Cardiac atrium fibroblast (primary cell): Measurements from ENCODE around the gene MYOF. TPM values are rescaled to one million over a fixed set of nuclear protein-coding genes. Genes with fewer than 3 reads are reported as not detected.

Experiments used
- total RNA-seq: library from RNA; depleted of rRNA; stranded (reverse); fragments of >200 nt; gene quantifications from 2 replicates; pipeline ENCODE4 v1.2.3, GENCODE V29; 2015

Gene MYOF
- total RNA-seq = 117 and 125 TPM in 2 replicates

DNA sequence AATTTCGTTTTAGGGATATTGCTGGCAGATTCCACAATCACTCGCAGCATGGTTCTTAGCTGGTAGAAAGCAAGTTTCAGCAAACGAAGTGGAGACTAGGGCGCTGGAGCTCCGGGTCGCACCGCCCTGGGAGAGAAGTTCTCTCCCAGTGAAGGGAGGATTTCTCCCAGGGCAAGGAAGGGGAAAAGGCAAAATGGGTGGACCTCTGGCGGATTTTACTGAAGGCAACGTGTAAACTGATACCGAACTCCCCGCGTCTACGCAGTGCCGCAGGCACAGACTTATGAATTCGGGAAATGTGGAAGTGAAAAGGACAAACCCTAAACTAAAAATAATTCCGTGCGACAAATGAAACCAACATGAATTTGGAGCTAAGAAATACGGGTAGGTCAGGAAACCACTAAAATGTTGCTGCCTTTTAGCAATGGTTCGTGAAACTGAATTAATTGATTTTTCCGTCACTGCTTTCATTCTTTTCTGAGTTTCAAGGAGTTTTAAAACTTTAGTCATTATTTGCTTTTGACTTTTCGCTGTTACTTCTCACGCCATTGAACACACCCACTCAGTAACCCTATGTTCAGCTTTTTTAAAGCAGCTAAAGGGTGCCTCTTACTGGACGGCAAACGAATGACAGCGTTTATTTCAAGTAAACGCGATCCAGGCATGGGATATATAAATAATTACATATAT, at the start of gene MYOF:
TSS of gene MYOF (minus strand) at position 190 of the 690 bp plus-strand sequence. CDS start at position 50, 140 bp downstream.

DNA sequence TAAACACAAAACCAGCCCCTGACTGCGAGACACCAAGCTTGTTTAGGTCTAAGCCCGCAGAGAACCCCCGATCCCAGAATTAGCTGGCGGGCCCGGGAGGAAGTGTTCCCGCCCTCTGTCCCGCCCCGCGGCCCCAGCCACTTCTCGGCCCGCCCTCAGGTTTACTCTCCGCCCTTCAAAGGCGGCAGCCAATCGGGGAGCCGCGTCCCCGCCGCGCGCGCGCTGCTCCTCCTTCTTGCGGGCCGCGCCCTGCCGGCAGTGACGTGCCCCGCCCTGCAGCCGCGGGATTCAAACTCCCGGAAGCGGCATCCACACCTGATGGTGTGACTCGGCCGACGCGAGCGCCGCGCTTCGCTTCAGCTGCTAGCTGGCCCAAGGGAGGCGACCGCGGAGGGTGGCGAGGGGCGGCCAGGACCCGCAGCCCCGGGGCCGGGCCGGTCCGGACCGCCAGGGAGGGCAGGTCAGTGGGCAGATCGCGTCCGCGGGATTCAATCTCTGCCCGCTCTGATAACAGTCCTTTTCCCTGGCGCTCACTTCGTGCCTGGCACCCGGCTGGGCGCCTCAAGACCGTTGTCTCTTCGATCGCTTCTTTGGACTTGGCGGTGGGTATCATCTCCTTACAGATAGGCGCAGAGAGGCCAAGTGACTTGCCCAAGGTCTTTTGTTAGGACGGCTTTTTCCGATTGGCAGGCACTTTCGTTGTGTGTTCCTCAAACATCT, 14.3 kb upstream of the MYOF start, which contains the start of gene CEP55:
TSS of gene CEP55 (plus strand) at position 291 of the 720 bp plus-strand sequence. CDS start 3,440 bp downstream, outside the sequence.

Other genes with a start within 250 kb of the MYOF start
- 9.0 and 9.6 TPM in 2 replicates for gene CEP55, start 14.3 kb upstream of the MYOF start, total RNA-seq
- not detected in 2 replicates for gene FFAR4, start 84.3 kb upstream of the MYOF start, total RNA-seq
- gene RBP4, start 118.9 kb upstream of the MYOF start, total RNA-seq = 2.1 TPM in 1 of 2 replicates, not detected in the other
- gene PDE6C, start 130.2 kb upstream of the MYOF start, total RNA-seq = not detected in 2 replicates
- 3.1 and 3.2 TPM in 2 replicates for gene FRA10AC1, start 220.3 kb upstream of the MYOF start, total RNA-seq